ENCODE data around the gene ZNF710. TPM values are rescaled to one million over a fixed set of nuclear protein-coding genes. Genes with fewer than 3 reads are reported as not detected.

Gene ZNF710
- total RNA-seq, 4 donors from 2014 or later: 7.3 to 13.2 (median 11.4) TPM

DNA sequence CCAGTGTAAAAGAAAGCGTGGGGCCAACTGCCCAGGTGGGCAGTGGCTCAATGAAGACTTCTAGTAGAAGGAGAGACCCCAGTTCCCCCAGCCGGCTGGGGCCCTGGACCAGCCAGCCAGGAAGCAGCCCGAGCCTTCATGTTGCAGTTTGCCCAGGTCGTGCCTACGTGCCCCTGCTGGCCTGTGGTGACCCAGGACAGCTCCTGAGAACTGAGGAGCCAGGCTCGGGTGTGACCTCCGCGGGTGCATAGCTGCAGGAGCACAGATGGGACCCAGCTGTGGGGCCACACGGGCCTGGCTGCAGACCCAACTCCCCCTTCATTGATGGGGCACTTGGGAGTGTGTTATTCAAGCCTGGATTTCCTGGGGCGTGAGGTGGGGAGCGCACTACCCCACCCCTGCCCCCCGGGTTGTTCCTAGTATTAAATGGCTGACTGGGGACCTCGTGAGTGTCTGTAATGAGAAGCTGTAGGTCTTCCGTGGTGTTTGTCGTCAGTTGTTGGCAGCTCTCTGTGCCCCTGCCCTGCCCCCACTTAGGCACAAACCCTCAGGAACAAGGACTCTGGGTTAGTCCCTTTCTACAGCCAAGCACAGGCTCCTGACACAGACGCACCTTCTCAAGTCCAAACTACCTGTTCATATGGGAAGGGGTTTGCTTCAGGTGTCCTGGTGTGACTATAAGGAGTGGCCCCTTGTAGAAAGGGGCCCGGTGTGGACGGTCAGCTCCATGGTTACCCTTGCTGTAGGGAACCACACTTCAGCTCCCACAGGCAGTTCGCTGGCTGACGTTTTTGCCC lies 62.0 kb downstream of the ZNF710 start:
- no peak overlapping the region for H3K4me3 ChIP-seq
- H3K9me3 ChIP-seq: no peaks in the 10 kb centered on the region
- 20% methylated on average over 1 of the region's 20 CpGs; no CpG with 5 or more reads in 1 of the 2 donors for WGBS, 2 donors (ENCODE audit: low coverage in 1 of 2)
- no peak for TF ChIP-seq POLR2AphosphoS5 (IDR thresholded peaks at IDR 0.05)
- H3K36me3 ChIP-seq: peaks cover 0 to 15% of the 10 kb centered on the region in 2 donors
- no peak for ATAC-seq
- peak overlapping the region in 3 of 4 donors; percentile 76 to 84 (median 78) for H3K27ac ChIP-seq
- no peaks in the 10 kb centered on the region for H3K27me3 ChIP-seq
- H3K4me1 ChIP-seq: peaks cover 0 to 72% (median 46%) of the 10 kb centered on the region in 3 donors

GRCh38 chr15:90063770-90064247 lies 62.7 kb downstream of the ZNF710 start:
- Histone ChIP-seq H3K27ac (peak overlapping the region in 3 of 4 donors; percentile 76 to 84 (median 78)), H3K36me3 (peaks cover 0 to 21% of the 10 kb centered on the region in 2 donors), H3K4me3 (no peak overlapping the region), H3K4me1 (peaks cover 0 to 72% (median 46%) of the 10 kb centered on the region in 3 donors), H3K9me3 (no peaks in the 10 kb centered on the region), H3K27me3 (no peaks in the 10 kb centered on the region)
- 73 to 85% methylated on average over 5 to 6 of the region's 11 CpGs for WGBS, 2 donors (ENCODE audit: low coverage in 1 of 2)
- ATAC-seq: peak; percentile 7
- TF ChIP-seq EP300 (IDR thresholded peaks at IDR 0.05): no peak
- no peak for TF ChIP-seq POLR2AphosphoS5 (IDR thresholded peaks at IDR 0.05)
- TF ChIP-seq, protein P1, sequence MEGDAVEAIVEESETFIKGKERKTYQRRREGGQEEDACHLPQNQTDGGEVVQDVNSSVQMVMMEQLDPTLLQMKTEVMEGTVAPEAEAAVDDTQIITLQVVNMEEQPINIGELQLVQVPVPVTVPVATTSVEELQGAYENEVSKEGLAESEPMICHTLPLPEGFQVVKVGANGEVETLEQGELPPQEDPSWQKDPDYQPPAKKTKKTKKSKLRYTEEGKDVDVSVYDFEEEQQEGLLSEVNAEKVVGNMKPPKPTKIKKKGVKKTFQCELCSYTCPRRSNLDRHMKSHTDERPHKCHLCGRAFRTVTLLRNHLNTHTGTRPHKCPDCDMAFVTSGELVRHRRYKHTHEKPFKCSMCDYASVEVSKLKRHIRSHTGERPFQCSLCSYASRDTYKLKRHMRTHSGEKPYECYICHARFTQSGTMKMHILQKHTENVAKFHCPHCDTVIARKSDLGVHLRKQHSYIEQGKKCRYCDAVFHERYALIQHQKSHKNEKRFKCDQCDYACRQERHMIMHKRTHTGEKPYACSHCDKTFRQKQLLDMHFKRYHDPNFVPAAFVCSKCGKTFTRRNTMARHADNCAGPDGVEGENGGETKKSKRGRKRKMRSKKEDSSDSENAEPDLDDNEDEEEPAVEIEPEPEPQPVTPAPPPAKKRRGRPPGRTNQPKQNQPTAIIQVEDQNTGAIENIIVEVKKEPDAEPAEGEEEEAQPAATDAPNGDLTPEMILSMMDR (IDR thresholded peaks at IDR 0.05): no peak
- TF ChIP-seq POLR2A (IDR thresholded peaks at IDR 0.05): no peak

- Histone ChIP-seq H3K4me1 (peaks cover 0 to 59% (median 46%) of the 10 kb centered on the region in 3 donors), H3K4me3 (peak overlapping the region in 1 of 2 donors; percentile 18), H3K27ac (peak overlapping the region in 3 of 4 donors; percentile 76 to 84 (median 78)), H3K36me3 (peaks cover 0 to 21% of the 10 kb centered on the region in 2 donors), H3K9me3 (no peaks in the 10 kb centered on the region), H3K27me3 (no peaks in the 10 kb centered on the region)
- TF ChIP-seq POLR2AphosphoS5 (IDR thresholded peaks at IDR 0.05) (no peak), EP300 (IDR thresholded peaks at IDR 0.05) (no peak), POLR2A (IDR thresholded peaks at IDR 0.05) (no peak)
- TF ChIP-seq, protein P1 (IDR thresholded peaks at IDR 0.05): no peak
- WGBS, 2 donors (ENCODE audit: low coverage in 1 of 2): 11 to 72% methylated on average over 8 to 16 of the region's 30 CpGs
- ATAC-seq: peak; percentile 59
Observed at GRCh38 chr15:90064911-90065681, 64.0 kb downstream of the ZNF710 start.

DNA sequence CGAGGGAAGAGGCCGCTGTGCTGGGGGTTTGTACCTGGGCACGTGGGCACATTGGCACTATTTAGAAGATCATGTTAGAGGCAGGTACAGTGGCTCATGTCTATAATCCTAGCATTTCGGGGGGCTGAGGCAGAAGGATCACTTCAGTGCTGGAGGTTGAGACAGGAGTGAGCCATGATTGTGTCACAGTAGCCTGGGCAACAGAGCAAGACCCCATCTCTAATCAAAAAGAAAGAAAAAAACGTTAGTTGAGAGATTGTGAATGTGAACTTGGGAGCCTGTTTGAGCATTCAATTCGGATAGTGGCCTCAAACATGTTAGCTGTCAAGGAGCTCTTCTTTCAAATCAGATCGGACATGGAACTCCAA lies 64.5 kb downstream of the ZNF710 start:
- Histone ChIP-seq H3K4me1 (peaks cover 0 to 59% (median 46%) of the 10 kb centered on the region in 3 donors), H3K27me3 (no peaks in the 10 kb centered on the region), H3K27ac (peak overlapping the region in 3 of 4 donors; percentile 76 to 84 (median 78)), H3K9me3 (no peaks in the 10 kb centered on the region), H3K4me3 (no peak overlapping the region), H3K36me3 (peaks cover 0 to 21% of the 10 kb centered on the region in 2 donors)
- 40 to 77% methylated on average over 1 to 4 of the region's 7 CpGs for WGBS, 2 donors (ENCODE audit: low coverage in 1 of 2)
- TF ChIP-seq POLR2A (IDR thresholded peaks at IDR 0.05): no peak
- TF ChIP-seq, protein P1 (IDR thresholded peaks at IDR 0.05): no peak
- TF ChIP-seq EP300 (IDR thresholded peaks at IDR 0.05): no peak
- TF ChIP-seq POLR2AphosphoS5 (IDR thresholded peaks at IDR 0.05): no peak
- no peak for ATAC-seq
